ENCODE measurements around the gene DTX3.

DTX3 gene

DNA sequence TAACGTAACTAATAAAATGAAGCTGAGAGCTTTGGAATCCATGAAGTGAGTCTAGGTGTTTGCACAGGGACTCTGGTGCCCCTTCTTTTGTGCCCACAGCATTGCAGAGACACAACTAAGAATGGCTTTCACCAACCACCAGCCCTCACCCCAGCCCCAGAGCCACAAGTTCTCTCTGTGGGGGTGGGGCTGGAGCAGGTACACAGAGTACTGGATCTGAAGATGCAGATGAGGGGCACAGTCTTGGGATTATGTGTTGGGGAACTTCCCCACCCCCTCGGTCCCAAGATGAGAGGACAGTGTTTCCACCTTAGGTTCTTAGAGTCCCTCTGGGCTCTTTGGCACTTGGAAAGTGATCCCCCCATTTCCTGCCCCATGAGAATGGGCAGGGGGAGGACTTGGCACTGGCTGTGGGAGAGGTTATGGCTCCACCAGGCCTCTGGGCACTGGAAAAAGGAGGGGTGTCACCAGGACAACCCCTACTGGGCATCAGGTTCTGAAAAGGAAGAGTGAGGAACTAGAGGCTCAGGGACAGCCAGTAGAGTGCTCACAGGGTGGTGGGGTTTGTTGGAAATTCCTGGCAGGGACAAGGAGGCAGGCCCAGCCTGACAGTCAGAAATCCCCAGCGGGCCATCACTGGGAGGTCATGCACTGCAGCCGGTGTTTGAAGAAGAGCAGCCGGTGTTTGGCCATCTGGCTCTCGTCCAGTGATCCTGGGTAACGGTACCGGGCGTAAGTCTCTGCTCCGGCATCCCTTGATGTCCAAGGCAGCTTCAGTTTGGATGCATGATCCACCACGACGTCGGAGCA is 21.7 kb downstream of the DTX3 start:
- TF ChIP-seq GATA2 (IDR thresholded peaks at IDR 0.05; ENCODE audit: low read depth, low read length) (no peak), GATA3 (IDR thresholded peaks at IDR 0.05; ENCODE audit: low read depth, low read length) (no peak)

- TF ChIP-seq GATA3 (IDR thresholded peaks at IDR 0.05; ENCODE audit: low read depth, low read length) (no peak), GATA2 (IDR thresholded peaks at IDR 0.05; ENCODE audit: low read depth, low read length) (no peak)
Measured at GRCh38 chr12:57626921-57627445, 22.4 kb downstream of the DTX3 start.

GRCh38 chr12:57627501-57628279 is 23.1 kb downstream of the DTX3 start:
- TF ChIP-seq GATA2 (IDR thresholded peaks at IDR 0.05; ENCODE audit: low read depth, low read length) (no peak), GATA3 (IDR thresholded peaks at IDR 0.05; ENCODE audit: low read depth, low read length) (no peak)

GRCh38 chr12:57628280-57629191 is 23.9 kb downstream of the DTX3 start:
- no peak for TF ChIP-seq GATA3 (IDR thresholded peaks at IDR 0.05; ENCODE audit: low read depth, low read length)
- TF ChIP-seq GATA2 (IDR thresholded peaks at IDR 0.05; ENCODE audit: low read depth, low read length): no peak

- TF ChIP-seq GATA3 (IDR thresholded peaks at IDR 0.05; ENCODE audit: low read depth, low read length) (no peak), GATA2 (IDR thresholded peaks at IDR 0.05; ENCODE audit: low read depth, low read length) (no peak)
Measured at GRCh38 chr12:57629897-57630471, 25.4 kb downstream of the DTX3 start.

DNA sequence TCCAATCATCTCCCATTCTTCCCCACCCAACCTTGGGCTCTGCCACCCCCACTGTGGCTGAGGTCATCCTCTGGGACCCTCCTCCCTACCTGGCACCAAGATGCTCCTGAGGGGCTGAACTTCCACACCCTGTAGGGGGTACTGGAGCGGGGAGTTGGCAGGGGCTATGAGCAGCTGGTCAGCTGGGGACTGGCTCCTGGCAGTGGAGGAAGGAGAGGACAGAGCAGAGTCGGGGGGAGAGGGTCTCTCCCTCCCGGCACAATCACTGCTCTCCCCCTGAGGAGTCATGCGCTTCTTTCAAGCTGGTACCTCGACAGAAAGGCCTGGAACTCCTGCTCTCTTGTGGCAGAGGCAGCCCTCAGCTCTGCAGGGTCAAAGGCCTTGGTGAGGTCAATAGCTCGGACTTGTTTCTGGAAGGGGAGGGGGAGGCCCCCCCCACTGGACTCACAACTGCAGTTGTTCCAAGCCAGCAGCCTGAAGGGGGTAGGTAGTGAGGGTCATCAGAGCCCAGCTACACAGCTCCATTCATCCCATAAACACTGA is 26.3 kb downstream of the DTX3 start:
- TF ChIP-seq GATA2 (IDR thresholded peaks at IDR 0.05; ENCODE audit: low read depth, low read length) (no peak), GATA3 (IDR thresholded peaks at IDR 0.05; ENCODE audit: low read depth, low read length) (no peak)

DNA sequence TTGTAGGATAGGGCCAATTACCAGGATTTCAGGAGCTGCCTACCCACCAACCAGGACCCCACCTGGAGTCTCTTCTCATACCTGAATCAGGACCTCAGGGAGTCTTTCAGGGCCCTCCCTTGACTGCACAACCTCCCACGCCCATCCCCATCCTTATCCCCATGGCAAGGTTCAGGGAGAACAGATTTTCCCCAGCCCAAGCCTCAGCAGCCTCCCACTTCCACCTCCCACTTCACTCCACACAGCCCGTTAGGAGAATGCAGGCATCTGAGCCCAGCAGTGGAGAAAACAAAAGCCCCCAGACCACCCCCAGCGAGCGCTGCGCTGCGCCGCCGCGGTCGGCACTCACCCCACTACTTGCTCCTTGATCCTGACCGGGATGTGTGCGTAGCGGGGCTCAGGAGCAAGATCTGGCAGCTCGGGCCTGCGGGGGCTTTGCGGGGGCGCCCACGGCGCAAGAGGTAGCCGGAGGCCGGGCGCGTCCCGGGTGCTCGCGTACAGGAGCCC is 27.0 kb downstream of the DTX3 start:
- TF ChIP-seq GATA2 (IDR thresholded peaks at IDR 0.05; ENCODE audit: low read depth, low read length) (no peak), GATA3 (IDR thresholded peaks at IDR 0.05; ENCODE audit: low read depth, low read length) (no peak)

- no peak for TF ChIP-seq GATA3 (IDR thresholded peaks at IDR 0.05; ENCODE audit: low read depth, low read length)
- TF ChIP-seq GATA2 (IDR thresholded peaks at IDR 0.05; ENCODE audit: low read depth, low read length): no peak
Measured at GRCh38 chr12:57632073-57632957, 27.7 kb downstream of the DTX3 start.

DNA sequence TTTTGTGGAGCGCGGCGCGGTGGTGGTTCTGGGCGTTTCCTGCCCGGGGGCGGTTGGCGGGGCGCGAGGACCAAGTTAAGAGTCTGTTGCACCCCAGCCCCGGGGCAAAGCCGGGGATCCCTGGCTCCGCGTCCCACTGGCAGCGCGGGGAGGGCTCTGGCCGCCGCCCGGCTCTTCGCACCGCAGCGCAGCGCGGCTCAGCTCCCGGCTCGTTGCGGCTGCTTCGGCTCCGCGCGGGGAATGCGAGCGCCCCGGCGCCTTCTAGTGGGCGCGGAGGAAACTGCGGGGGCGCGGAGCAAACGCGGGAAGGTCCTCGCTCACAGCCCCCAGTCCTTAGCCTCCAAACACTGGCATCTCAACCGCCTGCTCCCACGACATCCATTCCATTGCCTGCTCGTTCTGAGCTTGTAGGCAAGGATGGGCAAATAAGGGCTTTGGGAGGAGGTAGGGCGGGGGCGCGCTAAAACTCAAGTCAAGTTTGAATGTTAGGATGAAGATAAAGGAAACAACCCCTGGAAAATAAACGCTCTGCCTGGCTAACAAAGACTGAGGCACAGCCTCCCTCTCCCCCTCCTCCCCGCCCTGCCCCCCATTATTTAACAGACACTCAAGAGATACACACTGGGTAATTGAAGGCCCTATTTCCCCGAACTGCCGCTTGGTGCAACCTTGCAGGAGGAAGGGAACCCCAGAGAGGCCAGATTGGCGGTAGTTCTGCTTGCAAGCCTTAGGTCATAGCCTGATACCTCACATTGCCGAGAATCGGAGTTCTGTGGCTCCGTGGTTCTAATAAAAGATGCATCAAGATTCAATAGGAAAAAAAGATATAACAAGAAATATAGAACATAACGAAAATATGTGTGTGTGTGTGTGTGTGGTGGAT is 28.6 kb downstream of the DTX3 start, which contains the start of gene B4GALNT1:
Gene B4GALNT1, minus strand, starts transcription at position 244 of the 883 bp plus-strand sequence. CDS start 1,069 bp downstream, outside the sequence.
- no peak for TF ChIP-seq GATA3 (IDR thresholded peaks at IDR 0.05; ENCODE audit: low read depth, low read length)
- TF ChIP-seq GATA2 (IDR thresholded peaks at IDR 0.05; ENCODE audit: low read depth, low read length): no peak

DNA sequence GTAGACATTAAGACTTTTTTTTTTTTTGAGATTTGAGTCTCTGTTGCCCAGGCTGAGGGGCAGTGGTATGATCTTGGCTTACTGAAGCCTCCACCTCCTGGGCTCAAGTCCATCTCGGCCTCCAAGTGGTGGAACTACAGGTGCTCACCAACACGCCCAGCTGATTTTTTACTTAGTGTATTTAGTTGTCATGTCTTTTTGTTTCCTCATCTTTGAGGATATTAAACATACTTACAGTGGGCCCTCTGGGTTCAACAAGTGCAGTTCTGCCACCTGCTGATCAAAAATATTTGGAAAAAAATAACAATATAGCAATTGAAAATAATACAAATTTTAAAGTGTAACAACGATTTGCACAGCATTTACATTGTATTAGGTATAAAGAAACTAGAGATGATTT is 32.7 kb downstream of the DTX3 start:
- no peak for TF ChIP-seq GATA3 (IDR thresholded peaks at IDR 0.05; ENCODE audit: low read depth, low read length)
- TF ChIP-seq GATA2 (IDR thresholded peaks at IDR 0.05; ENCODE audit: low read depth, low read length): no peak

- TF ChIP-seq GATA2 (IDR thresholded peaks at IDR 0.05; ENCODE audit: low read depth, low read length) (no peak), GATA3 (IDR thresholded peaks at IDR 0.05; ENCODE audit: low read depth, low read length) (no peak)
Measured at GRCh38 chr12:57638096-57638495, 33.5 kb downstream of the DTX3 start.

All from SH-SY5Y (cell line).